OCI-LY1 (cell line): ENCODE results near the gene CRIM1.

Experiments
- H2AFZ ChIP-seq: fragments of 200-600 bp; sonication (generic), shearing (Covaris generic); 2 replicates; pipeline ENCODE4 v1.6.0; 2014; ENCODE audit warnings: antibody characterized with exemption, mild to moderate bottlenecking, low read length
- H3F3A ChIP-seq: fragments of 200-600 bp; sonication (generic), shearing (Covaris generic); 2 replicates; pipeline ENCODE4 v1.6.0; 2014; ENCODE audit warnings: mild to moderate bottlenecking, antibody characterized with exemption, low read length, moderate library complexity; ENCODE audit not compliant: insufficient read depth
- H3K27ac ChIP-seq: fragments of 200-600 bp; sonication (generic); 2 replicates; pipeline ENCODE4 v1.5.1; 2014; ENCODE audit warnings: low read length, mixed run types, mild to moderate bottlenecking, low read depth; ENCODE audit not compliant: poor library complexity, severe bottlenecking
- H3K27me3 ChIP-seq: fragments of 200-600 bp; sonication (generic); 2 replicates; pipeline ENCODE4 v1.6.0; 2014; ENCODE audit warnings: antibody characterized with exemption, mild to moderate bottlenecking, low read length, moderate library complexity; ENCODE audit not compliant: insufficient read depth
- H3K36me3 ChIP-seq: fragments of 200-600 bp; sonication (generic); 2 replicates; pipeline ENCODE4 v1.6.1; 2014; ENCODE audit warnings: mild to moderate bottlenecking, antibody characterized with exemption, low read length, moderate library complexity, mixed read lengths; ENCODE audit not compliant: insufficient read depth
- H3K4me1 ChIP-seq: fragments of 200-600 bp; sonication (generic); 2 replicates; pipeline ENCODE4 v1.5.1; 2014; ENCODE audit warnings: mild to moderate bottlenecking, low read length, moderate library complexity; ENCODE audit not compliant: insufficient read depth, severe bottlenecking
- H3K4me2 ChIP-seq: fragments of 200-600 bp; sonication (generic), shearing (Covaris generic); 2 replicates; pipeline ENCODE4 v1.6.1; 2014; ENCODE audit warnings: low read length
- H3K4me3 ChIP-seq: fragments of 200-600 bp; sonication (generic); 2 replicates; pipeline ENCODE4 v1.5.1; 2014; ENCODE audit warnings: low read length, low read depth, mild to moderate bottlenecking, mixed read lengths; ENCODE audit not compliant: poor library complexity, severe bottlenecking
- H3K79me2 ChIP-seq: fragments of 200-600 bp; shearing (Covaris generic); 2 replicates; pipeline ENCODE4 v1.6.1; 2016; ENCODE audit warnings: mixed run types, low read length, mixed read lengths; ENCODE audit not compliant: insufficient read depth
- H3K9ac ChIP-seq: fragments of 200-600 bp; sonication (generic), shearing (Covaris generic); 2 replicates; pipeline ENCODE4 v1.6.1; 2014; ENCODE audit warnings: mild to moderate bottlenecking, low read length, mixed read lengths
- H3K9me2 ChIP-seq: fragments of 200-600 bp; sonication (generic), shearing (Covaris generic); 2 replicates; pipeline ENCODE4 v1.6.1; 2014; ENCODE audit warnings: low read depth, mild to moderate bottlenecking, low read length, mixed read lengths
- H3K9me3 ChIP-seq: fragments of 200-600 bp; shearing (Covaris generic); 2 replicates; pipeline ENCODE4 v1.6.1; 2014; ENCODE audit warnings: low read length, mixed read lengths
- H4K20me1 ChIP-seq: fragments of 200-600 bp; sonication (generic), shearing (Covaris generic); 2 replicates; pipeline ENCODE4 v1.6.0; 2016; ENCODE audit warnings: mild to moderate bottlenecking, low read length; ENCODE audit not compliant: insufficient read depth
- CTCF ChIP-seq: fragments of 200-600 bp; sonication (generic), shearing (Covaris generic); IDR thresholded peaks from 2 replicates; pipeline ENCODE4 v1.5.1; 2017; ENCODE audit warnings: mild to moderate bottlenecking, antibody characterized with exemption, low read length, moderate library complexity, mixed read lengths
- EZH2 ChIP-seq: fragments of 200-600 bp; sonication (generic), shearing (Covaris generic); IDR thresholded peaks from 2 replicates; pipeline ENCODE4 v1.8.0; 2017; ENCODE audit warnings: borderline replicate concordance, mixed run types, mild to moderate bottlenecking, antibody characterized with exemption, low read length, moderate library complexity, mixed read lengths

The CRIM1 gene

GRCh38 chr2:36352701-36353100 lies 2.9 kb upstream of the CRIM1 start:
- H3K36me3 ChIP-seq = no peaks in the 10 kb centered on the region
- H3K27ac ChIP-seq = no peak overlapping the region
- no peaks in the 10 kb centered on the region for H3F3A ChIP-seq
- no peak overlapping the region for H3K4me3 ChIP-seq
- no peaks in the 10 kb centered on the region for H4K20me1 ChIP-seq
- H3K9ac ChIP-seq = no peak overlapping the region
- H3K9me3 ChIP-seq = no peaks in the 10 kb centered on the region
- no peak overlapping the region for H2AFZ ChIP-seq
- H3K79me2 ChIP-seq = no peaks in the 10 kb centered on the region
- H3K27me3 ChIP-seq = no peaks in the 10 kb centered on the region
- H3K4me2 ChIP-seq = no peak overlapping the region
- H3K4me1 ChIP-seq = no peaks in the 10 kb centered on the region
- no peaks in the 10 kb centered on the region for H3K9me2 ChIP-seq
- TF ChIP-seq CTCF = no peak
- no peak for TF ChIP-seq EZH2

- H3K79me2 ChIP-seq = no peaks in the 10 kb centered on the region
- no peaks in the 10 kb centered on the region for H3K36me3 ChIP-seq
- H3K9ac ChIP-seq = no peak overlapping the region
- no peaks in the 10 kb centered on the region for H4K20me1 ChIP-seq
- no peaks in the 10 kb centered on the region for H3K9me2 ChIP-seq
- H3K4me2 ChIP-seq = no peak overlapping the region
- H3K27ac ChIP-seq = no peak overlapping the region
- no peak overlapping the region for H3K4me3 ChIP-seq
- no peaks in the 10 kb centered on the region for H3K9me3 ChIP-seq
- no peaks in the 10 kb centered on the region for H3F3A ChIP-seq
- H2AFZ ChIP-seq = no peak overlapping the region
- TF ChIP-seq CTCF = no peak
- TF ChIP-seq EZH2 = no peak
- no peaks in the 10 kb centered on the region for H3K4me1 ChIP-seq
- H3K27me3 ChIP-seq = no peaks in the 10 kb centered on the region
These were observed 797 bp upstream of the CRIM1 start for GRCh38 chr2:36354811-36355150.

- Histone ChIP-seq H3K9me2 (no peaks in the 10 kb centered on the region), H2AFZ (no peak overlapping the region), H3K4me2 (no peak overlapping the region), H3F3A (no peaks in the 10 kb centered on the region), H3K27me3 (no peaks in the 10 kb centered on the region), H4K20me1 (no peaks in the 10 kb centered on the region), H3K36me3 (no peaks in the 10 kb centered on the region), H3K27ac (no peak overlapping the region), H3K9ac (no peak overlapping the region), H3K4me1 (no peaks in the 10 kb centered on the region), H3K4me3 (no peak overlapping the region), H3K9me3 (no peaks in the 10 kb centered on the region), H3K79me2 (no peaks in the 10 kb centered on the region)
- TF ChIP-seq CTCF (no peak), EZH2 (no peak)
These were observed 316 bp downstream of the CRIM1 start for GRCh38 chr2:36355890-36356297.
